Stimulated activated CD8-positive, alpha-beta memory T cell treated with anti-CD3 and anti-CD28 coated beads, Interleukin-15, amount 100 ng/mL, for 24 hours (primary cell): Measurements from ENCODE around the gene INAFM2.

Experiments
- DNase-seq: peaks from one replicate; pipeline ENCODE4 v3.0.0-alpha.2; 2020; ENCODE audit warnings: low read depth

The INAFM2 gene

GRCh38 chr15:40287968-40288367 is 35.5 kb upstream of the INAFM2 start:
- DNase-seq: no peak

GRCh38 chr15:40289140-40289775 is 34.2 kb upstream of the INAFM2 start:
- DNase-seq: no peak

- DNase-seq: no peak
These were observed 33.0 kb upstream of the INAFM2 start for GRCh38 chr15:40290545-40290917.

GRCh38 chr15:40290918-40291574 is 32.4 kb upstream of the INAFM2 start:
- DNase-seq: no peak

GRCh38 chr15:40292246-40292645 is 31.2 kb upstream of the INAFM2 start:
- no peak for DNase-seq

- DNase-seq: no peak
These were observed 30.5 kb upstream of the INAFM2 start for GRCh38 chr15:40293006-40293405.

- DNase-seq: no peak
These were observed 29.3 kb upstream of the INAFM2 start for GRCh38 chr15:40293905-40294895.

- DNase-seq: no peak
These were observed 28.2 kb upstream of the INAFM2 start for GRCh38 chr15:40295297-40295696.

- no peak for DNase-seq
These were observed 27.5 kb upstream of the INAFM2 start for GRCh38 chr15:40295877-40296560.

- no peak for DNase-seq
These were observed 26.8 kb upstream of the INAFM2 start for GRCh38 chr15:40296561-40297230.

- no peak for DNase-seq
These were observed 26.1 kb upstream of the INAFM2 start for GRCh38 chr15:40297356-40297755.

GRCh38 chr15:40298216-40298935 is 25.1 kb upstream of the INAFM2 start:
- no peak for DNase-seq

- DNase-seq: no peak
These were observed 23.1 kb upstream of the INAFM2 start for GRCh38 chr15:40300367-40300766.

- DNase-seq: no peak
These were observed 22.7 kb upstream of the INAFM2 start for GRCh38 chr15:40300771-40301170.

- DNase-seq: no peak
These were observed 21.9 kb upstream of the INAFM2 start for GRCh38 chr15:40301467-40302179.

- no peak for DNase-seq
These were observed 21.1 kb upstream of the INAFM2 start for GRCh38 chr15:40302288-40302886.

- DNase-seq: no peak
These were observed 20.5 kb upstream of the INAFM2 start for GRCh38 chr15:40302981-40303380.

GRCh38 chr15:40303576-40303975 is 19.9 kb upstream of the INAFM2 start:
- DNase-seq: no peak

- no peak for DNase-seq
These were observed 18.2 kb upstream of the INAFM2 start for GRCh38 chr15:40305281-40305680.

GRCh38 chr15:40306371-40306770 is 17.1 kb upstream of the INAFM2 start:
- no peak for DNase-seq
